ENCODE data around the gene NTNG2.

DNA sequence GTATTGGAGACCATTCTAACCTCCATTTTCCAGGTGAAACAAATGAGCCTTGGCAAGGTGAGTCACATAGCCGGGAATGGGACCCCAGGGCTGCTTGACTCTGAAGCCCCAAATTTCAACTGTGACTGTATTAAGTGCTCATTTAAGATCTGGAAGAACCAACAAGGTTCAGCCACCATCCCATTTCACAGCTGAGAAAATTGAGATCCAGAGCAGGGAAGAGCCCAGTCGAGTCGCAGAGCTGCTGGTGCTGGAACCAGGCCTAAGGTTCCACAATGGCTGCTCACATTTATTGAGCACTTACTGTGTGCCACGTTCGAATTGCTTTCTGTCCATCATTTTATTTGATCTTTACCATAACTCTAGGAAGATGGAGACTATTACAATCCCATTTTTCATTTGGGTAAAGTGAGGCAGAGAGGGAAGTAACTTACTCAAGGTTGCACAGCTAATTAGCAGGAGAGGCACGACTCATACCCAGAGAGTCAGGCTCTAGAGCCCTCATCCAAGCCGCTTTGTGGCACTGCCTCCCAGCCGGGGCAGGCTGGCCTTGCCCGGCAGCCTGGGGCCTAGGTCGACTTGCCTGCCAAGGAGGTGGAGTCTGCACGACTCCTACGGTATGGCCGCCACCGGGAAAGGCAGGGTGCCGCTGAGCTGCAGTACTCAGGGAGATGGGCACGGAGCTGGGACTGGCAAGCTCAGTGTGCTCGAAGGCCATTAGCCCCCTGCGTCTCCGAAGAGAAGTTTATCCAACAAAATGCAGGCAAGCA, 4.3 kb upstream of the NTNG2 start:
- no peak for TF ChIP-seq POLR2A (IDR thresholded peaks at IDR 0.05; ENCODE audit: low read depth, low read length)
- no peak for TF ChIP-seq TAF1 (IDR thresholded peaks at IDR 0.05; ENCODE audit: low read depth, low read length)
- TF ChIP-seq POLR2AphosphoS5 (IDR thresholded peaks at IDR 0.05; ENCODE audit: low read depth, low read length), result no peak
- TF ChIP-seq POU2F2 (IDR thresholded peaks at IDR 0.05; ENCODE audit: low read depth, low read length), result no peak
- TF ChIP-seq SPI1 (IDR thresholded peaks at IDR 0.05; ENCODE audit: low read depth, low read length), result no peak
- TF ChIP-seq PAX5 (IDR thresholded peaks at IDR 0.05; ENCODE audit: insufficient read depth, low read length, severe bottlenecking), result no peak

All from GM12891 (cell line).